HL-60/S4 treated with phorbol 12-myristate 13-acetate at 8.2 ng/mL for 4 days and 3 days (cell line): ENCODE measurements around the gene TRMT44.
"Not testable (repeated sequence)": the region's sequence is repeated elsewhere in the genome, so short reads cannot be mapped to it uniquely, and the experiment has no call there.

ENCODE experiments used
- in situ Hi-C: fragments of 300-500 bp; cut with MboI; formaldehyde crosslinking; loops from 2 replicates; pipeline ENCODE4 v1.15.0; 2022; ENCODE audit warnings: low sequenced_read_pairs

Gene TRMT44

DNA sequence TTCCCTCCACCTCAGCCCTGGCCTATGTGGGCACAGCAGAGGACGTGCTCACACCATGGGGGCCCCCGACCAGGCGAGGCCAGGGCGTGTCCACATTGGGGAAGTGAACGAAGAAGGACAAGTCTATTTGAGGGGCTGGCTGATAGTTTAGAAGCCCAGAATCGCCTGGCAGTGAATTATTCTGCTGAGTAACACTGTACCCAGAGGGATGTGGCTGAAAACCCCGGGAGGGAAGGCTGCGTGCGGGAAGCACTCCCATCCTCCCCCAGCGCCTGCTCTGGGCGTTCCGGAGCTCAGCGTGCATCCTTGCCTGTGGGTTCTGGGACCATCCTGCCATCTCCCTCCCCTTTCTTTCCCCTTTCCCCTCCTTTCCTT lies 66.6 kb downstream of the TRMT44 start:
- in situ Hi-C loops: no loop called here

DNA sequence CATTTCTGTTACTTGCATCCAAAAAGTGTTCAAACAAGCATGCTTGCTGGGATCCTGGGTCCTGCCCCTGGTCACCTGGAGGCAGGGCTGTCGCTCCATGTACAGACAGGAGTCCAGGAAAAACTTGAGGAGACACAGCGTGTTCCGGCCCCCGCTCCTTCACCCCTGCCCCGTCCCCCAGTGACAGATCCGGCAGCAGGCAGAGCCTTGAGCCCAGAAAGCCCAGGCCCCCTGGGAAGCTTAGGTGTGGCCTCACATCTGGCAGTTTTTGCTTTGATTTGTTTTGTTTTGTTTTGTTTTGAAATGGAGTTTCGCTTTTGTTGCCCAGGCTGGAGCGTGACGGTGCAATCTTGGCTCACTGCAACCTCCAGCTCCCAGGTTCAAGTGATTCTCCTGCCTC lies 67.0 kb downstream of the TRMT44 start:
- in situ Hi-C loops: no loop called here

GRCh38 chr4:8508266-8508665 lies 67.7 kb downstream of the TRMT44 start:
- in situ Hi-C loops: no loop called here

- in situ Hi-C loops: no loop called here
Measured at GRCh38 chr4:8508740-8509139, 68.2 kb downstream of the TRMT44 start.

- in situ Hi-C loops: no loop called here
Measured at GRCh38 chr4:8509311-8509950, 68.9 kb downstream of the TRMT44 start.

DNA sequence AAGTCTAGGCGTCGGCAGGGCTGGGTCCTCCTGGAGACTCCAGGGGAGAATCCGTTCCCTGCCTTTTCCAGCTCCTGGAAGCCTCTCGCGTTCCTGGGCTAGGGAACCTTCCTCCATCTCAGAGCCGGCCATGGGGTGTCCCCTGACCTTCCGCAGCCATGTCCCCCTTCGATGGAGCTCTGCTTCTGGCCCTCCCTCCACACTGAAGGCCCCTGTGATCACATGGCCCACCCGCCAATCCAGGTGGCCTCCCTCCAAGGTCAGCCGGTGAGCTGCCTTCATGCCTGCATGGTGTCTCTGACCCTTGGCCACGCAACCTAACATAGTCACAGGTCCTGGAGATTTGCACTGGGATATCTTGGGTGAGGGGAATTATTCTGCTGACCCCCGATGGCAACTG lies 69.6 kb downstream of the TRMT44 start:
- in situ Hi-C loops: no loop called here

DNA sequence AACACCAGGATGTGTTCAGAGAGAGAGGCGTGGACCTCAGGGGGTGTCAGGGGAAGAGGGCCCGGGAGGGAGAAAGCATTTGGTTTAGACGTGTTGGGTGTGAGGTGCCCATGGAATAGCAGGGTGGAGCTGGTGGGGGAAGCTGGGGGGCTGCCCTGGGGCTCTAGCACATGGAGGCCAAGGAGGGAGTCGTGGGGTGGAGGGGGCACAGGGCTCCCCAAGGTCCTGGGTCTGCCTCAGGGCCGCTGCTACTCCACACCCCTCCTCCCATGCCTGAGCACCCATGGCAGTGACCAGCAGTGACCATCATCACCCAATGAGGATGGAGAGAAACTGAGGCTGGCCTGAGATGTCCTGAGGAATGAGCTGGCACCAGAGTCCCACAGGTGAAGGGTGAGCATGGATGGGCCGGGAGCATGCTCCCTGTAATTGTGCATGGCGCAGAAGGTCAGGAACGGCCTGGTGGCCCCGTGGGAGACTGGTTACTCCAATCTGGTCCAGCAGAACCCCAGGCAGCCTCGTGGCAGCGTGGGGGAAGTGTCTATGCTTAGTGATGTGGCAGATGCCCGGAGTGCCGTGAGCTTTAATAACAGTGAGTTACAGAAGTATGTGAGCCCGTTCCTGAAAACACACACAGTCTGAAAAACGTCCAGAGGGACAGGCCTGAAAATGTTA lies 70.2 kb downstream of the TRMT44 start:
- in situ Hi-C loops: no loop called here

DNA sequence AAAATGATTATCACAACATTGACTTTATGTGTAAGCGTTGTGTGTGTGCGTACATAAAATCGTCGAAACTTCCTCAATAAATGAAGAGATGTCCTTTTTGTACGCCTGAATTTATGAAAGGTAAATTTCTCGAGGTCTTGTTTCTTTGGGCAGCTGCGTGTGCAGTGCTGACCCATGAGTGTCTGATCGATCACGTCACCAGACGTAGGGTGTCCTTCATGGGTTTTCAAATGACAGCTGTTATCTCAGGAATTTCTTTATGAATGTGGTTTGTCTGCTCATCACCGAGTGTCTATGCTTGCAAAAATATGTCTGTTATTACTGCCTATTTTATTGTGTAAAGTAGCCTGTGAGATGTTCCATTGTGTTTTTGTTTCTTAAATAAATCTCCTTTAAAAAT lies 71.9 kb downstream of the TRMT44 start:
- in situ Hi-C loops: no loop called here

- in situ Hi-C loops: not testable (repeated sequence)
Measured at GRCh38 chr4:8513080-8513479, 72.5 kb downstream of the TRMT44 start.

GRCh38 chr4:8513931-8514330 lies 73.4 kb downstream of the TRMT44 start:
- in situ Hi-C loops: no loop called here

DNA sequence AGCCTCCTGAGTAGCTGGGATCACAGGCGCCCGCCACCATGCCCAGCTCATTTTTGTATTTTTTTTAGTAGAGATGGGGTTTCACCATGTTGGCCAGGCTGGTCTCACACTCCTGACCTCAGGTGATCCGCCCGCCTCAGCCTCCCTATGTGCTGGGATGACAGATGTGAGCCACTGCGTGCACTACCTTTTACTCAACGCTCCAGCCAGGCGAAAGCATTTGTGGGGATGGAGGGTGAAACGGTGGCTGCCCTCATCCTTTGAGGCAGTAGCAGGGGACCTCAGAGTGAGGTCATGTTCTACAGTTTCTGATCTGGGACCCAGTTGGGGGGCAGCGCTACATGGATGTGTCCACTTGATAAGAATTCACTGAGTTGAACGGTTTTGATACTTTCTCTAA lies 73.8 kb downstream of the TRMT44 start:
- in situ Hi-C loops: no loop called here

DNA sequence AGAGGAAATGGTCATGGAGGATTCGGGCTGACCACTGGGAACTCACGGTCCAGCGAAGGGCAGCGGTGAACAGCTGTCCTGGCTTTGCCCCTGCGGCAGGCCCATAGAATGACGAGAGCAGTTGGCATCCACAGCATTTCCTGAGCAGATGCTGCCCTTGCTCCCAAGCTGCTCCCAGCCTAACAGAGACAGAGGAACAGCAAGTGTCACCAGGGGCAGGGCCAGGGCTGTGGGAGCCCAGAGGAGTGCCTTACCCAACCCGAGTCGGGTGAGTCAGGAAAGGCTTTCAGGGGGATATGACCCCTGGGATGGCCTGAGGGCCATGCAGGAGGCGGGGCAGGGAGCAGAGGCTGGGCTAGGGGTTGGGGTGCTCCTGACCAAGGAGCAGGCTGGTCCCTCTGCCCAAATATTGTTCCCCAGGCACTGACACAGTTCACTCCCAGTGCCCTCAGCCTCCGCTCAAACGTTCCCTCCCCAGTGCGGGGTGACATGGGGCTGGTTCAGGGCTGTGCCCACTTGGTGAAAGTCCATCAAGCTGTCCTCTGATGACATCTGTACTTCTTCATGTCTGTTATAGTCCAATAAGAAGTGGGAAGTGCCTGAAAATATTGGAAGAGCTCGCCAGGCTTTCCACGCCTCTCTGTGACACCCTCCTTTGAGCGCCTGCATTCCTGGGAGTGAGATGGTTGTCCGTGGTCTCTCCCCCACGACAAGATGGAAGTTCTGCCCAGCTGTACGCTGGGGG lies 74.9 kb downstream of the TRMT44 start:
- in situ Hi-C loops: no loop called here

- in situ Hi-C loops: no loop called here
Measured at GRCh38 chr4:8516061-8516573, 75.5 kb downstream of the TRMT44 start.

DNA sequence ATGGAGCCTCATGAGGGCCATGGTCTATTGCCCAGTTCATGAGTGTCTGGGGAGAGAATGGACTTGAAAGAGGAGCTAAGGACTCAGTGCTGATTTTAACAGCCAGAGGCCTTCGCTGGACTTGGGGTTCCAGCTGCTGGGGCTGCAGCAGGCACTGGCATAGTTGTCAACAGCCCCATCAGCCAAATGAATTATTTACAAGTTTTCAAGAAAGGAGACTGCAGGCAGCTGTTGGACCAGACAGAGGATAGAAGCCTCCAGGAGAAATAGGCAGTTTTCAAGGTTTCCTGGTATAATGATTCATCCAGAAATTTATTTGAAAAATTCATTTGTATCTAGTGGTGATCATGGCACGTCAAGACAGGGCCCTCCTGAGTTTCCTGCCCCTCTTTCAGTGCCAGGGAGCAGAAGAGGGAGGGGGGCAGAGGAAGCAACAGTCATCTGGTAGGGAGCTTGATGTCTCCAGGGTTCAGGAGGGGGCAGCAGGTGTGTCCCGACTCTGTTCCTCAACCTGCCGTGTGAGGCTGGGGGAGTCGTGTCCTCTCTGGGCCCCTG lies 76.5 kb downstream of the TRMT44 start:
- in situ Hi-C loops: no loop called here

DNA sequence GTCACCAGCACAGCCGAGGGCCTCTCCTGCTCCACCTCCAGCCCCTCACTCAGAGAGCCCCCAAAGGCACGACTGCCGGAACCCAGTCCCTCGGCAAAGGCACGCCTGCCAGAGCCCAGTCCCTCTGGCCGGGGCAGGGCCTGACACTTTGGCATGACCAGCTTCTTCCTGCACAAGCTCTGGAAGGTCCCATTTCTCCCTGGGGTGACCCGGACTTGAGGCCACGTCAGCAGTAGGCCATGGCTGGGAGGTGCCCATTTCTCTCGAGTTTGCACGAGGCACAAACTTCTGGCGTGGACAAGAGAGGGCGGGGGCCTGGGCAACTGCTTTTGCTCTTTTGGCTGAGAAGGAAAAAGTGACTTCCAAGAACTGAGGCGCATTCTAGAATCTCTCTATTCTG lies 77.4 kb downstream of the TRMT44 start:
- in situ Hi-C loops: no loop called here

GRCh38 chr4:8522160-8523120 lies 81.9 kb downstream of the TRMT44 start:
- in situ Hi-C loops: no loop called here

DNA sequence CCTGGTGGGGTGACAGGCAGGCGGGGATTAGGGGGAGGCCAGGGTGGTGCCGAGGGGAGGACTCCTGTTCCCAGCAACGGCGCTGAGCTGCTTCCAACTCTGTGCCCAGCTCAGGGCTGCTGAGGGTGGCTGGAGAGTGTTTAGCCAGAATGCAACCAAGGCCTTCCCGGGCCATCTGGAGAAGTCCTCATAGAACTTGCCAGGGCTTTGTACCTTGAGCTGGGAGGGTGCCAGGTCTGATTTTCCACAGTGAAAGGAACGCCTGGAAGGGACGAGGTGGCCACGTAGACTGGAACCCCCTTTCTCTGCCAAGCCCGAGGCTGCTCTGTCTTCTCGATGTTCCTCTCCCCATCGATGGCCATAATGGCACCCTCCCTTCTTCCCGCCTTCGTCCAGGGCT lies 82.6 kb downstream of the TRMT44 start:
- in situ Hi-C loops: no loop called here

GRCh38 chr4:8523766-8524165 lies 83.2 kb downstream of the TRMT44 start:
- in situ Hi-C loops: no loop called here

GRCh38 chr4:8524595-8525382 lies 84.2 kb downstream of the TRMT44 start:
- in situ Hi-C loops: no loop called here
